HepG2 (cell line): ENCODE results near the gene QRFP. TPM values are rescaled to one million over a fixed set of nuclear protein-coding genes. Genes with fewer than 3 reads are reported as not detected.
A peak's percentile ranks its signal among the peaks of the same experiment; 100 is the strongest.

Experiments
- ATAC-seq: fragments of 200-7000 bp; cut with Tn5 transposase; 3 replicates; pipeline ENCODE4 v1.9.1; 2020; ENCODE audit warnings: mild to moderate bottlenecking, moderate library complexity
- BruUV-seq: library from RNA; stranded (reverse); fragments of 400-500 nt; replicated peaks from 2 replicates; lab custom pipeline; 2021; lab: Mats Ljungman, UMichigan
- CTCF ChIA-PET: fragments of 300-600 bp; formaldehyde crosslinking; extraction: SDS; loops from one replicate; lab custom pipeline; 2021; ENCODE audit warnings: low total read pairs, inconsistent platforms, low intra/inter-chr PET ratio; lab: Yijun Ruan, JAX
- POLR2A ChIA-PET: fragments of 350-600 bp; sonication (Branson Sonifier 250); formaldehyde crosslinking; loops from one replicate; lab custom pipeline; 2020; ENCODE audit warnings: antibody characterized with exemption, inconsistent platforms; lab: Yijun Ruan, JAX
- DNase-seq: peaks from one replicate; pipeline ENCODE4 v3.0.0-alpha.2; 2015; ENCODE audit warnings: low spot score
- FAIRE-seq: peaks from 3 replicates; lab custom pipeline; 2011; peaks lifted over from hg19 to GRCh38; lab: Jason Lieb, UNC
- H2AFZ ChIP-seq: one replicate; pipeline ENCODE4 v1.6.1; 2011; ENCODE audit warnings: low read length, inconsistent platforms
- H3K27ac ChIP-seq: fragments of 300-600 bp; 3 replicates; pipeline ENCODE4 v1.8.0; 2011; ENCODE audit warnings: mixed run types, mild to moderate bottlenecking, mixed read lengths, low read length, inconsistent platforms; ENCODE audit not compliant: insufficient read depth; ENCODE audit errors: extremely low read length
- H3K27me3 ChIP-seq, 2 experiments: fragments of 200-600 bp in 1 of 2; 2 replicates in 1 of 2; 3 replicates in 1 of 2; pipeline versions ENCODE4 v1.6.0 to v1.8.0; 2011; ENCODE audit warnings: low read length in 2 of 2, mild to moderate bottlenecking in 2 of 2, moderate library complexity in 2 of 2, inconsistent platforms in 1 of 2; ENCODE audit not compliant: insufficient read depth in 2 of 2, control insufficient read depth in 1 of 2
- H3K36me3 ChIP-seq, 2 experiments: fragments of 200-600 bp in 1 of 2; replicated peaks in 1 of 2; 2 replicates in 1 of 2; 3 replicates in 1 of 2; pipeline versions ENCODE4 v1.5.1 to v1.8.0; 2011; ENCODE audit warnings: low read length in 2 of 2, inconsistent platforms in 1 of 2; ENCODE audit not compliant: insufficient read depth in 2 of 2, control insufficient read depth in 1 of 2
- H3K4me1 ChIP-seq: 2 replicates; pipeline ENCODE4 v1.5.1; 2012; ENCODE audit warnings: low read length, inconsistent platforms; ENCODE audit not compliant: insufficient read depth
- H3K4me2 ChIP-seq: 2 replicates; pipeline ENCODE4 v1.6.0; 2011; ENCODE audit warnings: low read depth, low read length, inconsistent platforms
- H3K4me3 ChIP-seq, 3 experiments: fragments of 200-600 bp in 1 of 3; sonication (generic), shearing (Covaris generic) in 1 of 3; replicated peaks in 1 of 3; 2 replicates each; pipeline ENCODE4 v1.5.1; 2011 to 2016; ENCODE audit warnings: low read length in 3 of 3, inconsistent platforms in 2 of 3, low read depth in 2 of 3, mild to moderate bottlenecking in 2 of 3, control low read depth in 1 of 3, mixed read lengths in 1 of 3; ENCODE audit not compliant: insufficient read depth in 1 of 3
- H3K79me2 ChIP-seq: one replicate; pipeline ENCODE4 v1.6.1; 2011; ENCODE audit warnings: low read length, inconsistent platforms; ENCODE audit not compliant: insufficient read depth
- H3K9ac ChIP-seq: 2 replicates; pipeline ENCODE4 v1.6.0; 2011; ENCODE audit warnings: mild to moderate bottlenecking, low read depth, low read length, inconsistent platforms; ENCODE audit not compliant: insufficient read depth
- H3K9me3 ChIP-seq: 2 replicates; pipeline ENCODE4 v1.5.1; 2012; ENCODE audit warnings: mild to moderate bottlenecking, low read length
- H4K20me1 ChIP-seq: 2 replicates; pipeline ENCODE4 v1.6.0; 2011; ENCODE audit warnings: inconsistent platforms, mild to moderate bottlenecking, low read length, moderate library complexity; ENCODE audit not compliant: insufficient read depth
- CEBPB ChIP-seq: IDR thresholded peaks from 2 replicates; pipeline ENCODE4 v1.6.1; 2011; ENCODE audit warnings: low read depth, low read length, improper control_type of control experiment, borderline replicate concordance
- ZNF205 ChIP-seq: IDR thresholded peaks from 2 replicates; pipeline ENCODE4 v1.6.1; 2018; ENCODE audit warnings: missing biosample characterization, missing genetic modification reagents
- ZNF629 ChIP-seq: sonication (generic); formaldehyde crosslinking; conservative IDR thresholded peaks from 2 replicates; pipeline ENCODE4 v1.5.0; 2020; ENCODE audit warnings: missing genetic modification reagents
- ZNF768 ChIP-seq: sonication (generic); formaldehyde crosslinking; IDR thresholded peaks from 2 replicates; pipeline ENCODE4 v1.4.0; 2020; ENCODE audit warnings: missing genetic modification reagents
- WGBS: methylation state at CpG from one replicate; pipeline ENCODE4 v1.1.6; 2017; ENCODE audit warnings: low lambda C conversion rate; 5-methylcytosine and 5-hydroxymethylcytosine counted together
- in situ Hi-C: cut with HindIII; loops from 2 replicates; pipeline ENCODE4 v1.10.0; 2017; ENCODE audit warnings: low pct_unique_long_range_greater_than_20kb; ENCODE audit not compliant: extremely low pct_ligation_motif_present
- intact Hi-C: fragments of 100-400 bp; cut with micrococcal nuclease; formaldehyde crosslinking; loops from one replicate; pipeline ENCODE4 v1.10.0; 2022; ENCODE audit not compliant: unreplicated experiment
- polyA plus RNA-seq, 8 experiments: library from polyadenylated mRNA; depleted of rRNA in 3 of 8; stranded (reverse) in 7 of 8; unstranded in 1 of 8; fragments of >200 nt; fragmentation: Illumina TruSeq in 4 of 8; extraction: Trizol in 4 of 8; gene quantifications; 2 replicates each; pipeline versions ENCODE4 v1.2.1 to v1.2.3, GENCODE V29; 2011 to 2016; ENCODE audit warnings: low read depth in 4 of 8, missing spikeins in 1 of 8, mixed read lengths in 1 of 8; ENCODE audit not compliant: insufficient read depth in 1 of 8
- total RNA-seq, 5 experiments: library from RNA; depleted of rRNA; stranded (reverse); fragments of >200 nt; fragmentation: Illumina TruSeq; extraction: Trizol; gene quantifications; 2 replicates each; pipeline ENCODE4 v1.2.3, GENCODE V29; 2016; ENCODE audit warnings: low read depth in 1 of 5
- TF ChIP-seq, protein P1 (sequence below): sonication (generic); formaldehyde crosslinking; IDR thresholded peaks from 2 replicates; pipeline ENCODE4 v1.4.0; 2020; ENCODE audit warnings: missing genetic modification reagents
- TF ChIP-seq, protein P2 (sequence below): sonication (generic); formaldehyde crosslinking; IDR thresholded peaks from 2 replicates; pipeline ENCODE4 v1.4.0; 2020; ENCODE audit warnings: missing genetic modification reagents

QRFP gene
- total and polyA plus RNA-seq, 2 of the 13 experiments (the other 11 are each of a cell fraction or from before 2014, with no cell fraction given) = not detected

DNA sequence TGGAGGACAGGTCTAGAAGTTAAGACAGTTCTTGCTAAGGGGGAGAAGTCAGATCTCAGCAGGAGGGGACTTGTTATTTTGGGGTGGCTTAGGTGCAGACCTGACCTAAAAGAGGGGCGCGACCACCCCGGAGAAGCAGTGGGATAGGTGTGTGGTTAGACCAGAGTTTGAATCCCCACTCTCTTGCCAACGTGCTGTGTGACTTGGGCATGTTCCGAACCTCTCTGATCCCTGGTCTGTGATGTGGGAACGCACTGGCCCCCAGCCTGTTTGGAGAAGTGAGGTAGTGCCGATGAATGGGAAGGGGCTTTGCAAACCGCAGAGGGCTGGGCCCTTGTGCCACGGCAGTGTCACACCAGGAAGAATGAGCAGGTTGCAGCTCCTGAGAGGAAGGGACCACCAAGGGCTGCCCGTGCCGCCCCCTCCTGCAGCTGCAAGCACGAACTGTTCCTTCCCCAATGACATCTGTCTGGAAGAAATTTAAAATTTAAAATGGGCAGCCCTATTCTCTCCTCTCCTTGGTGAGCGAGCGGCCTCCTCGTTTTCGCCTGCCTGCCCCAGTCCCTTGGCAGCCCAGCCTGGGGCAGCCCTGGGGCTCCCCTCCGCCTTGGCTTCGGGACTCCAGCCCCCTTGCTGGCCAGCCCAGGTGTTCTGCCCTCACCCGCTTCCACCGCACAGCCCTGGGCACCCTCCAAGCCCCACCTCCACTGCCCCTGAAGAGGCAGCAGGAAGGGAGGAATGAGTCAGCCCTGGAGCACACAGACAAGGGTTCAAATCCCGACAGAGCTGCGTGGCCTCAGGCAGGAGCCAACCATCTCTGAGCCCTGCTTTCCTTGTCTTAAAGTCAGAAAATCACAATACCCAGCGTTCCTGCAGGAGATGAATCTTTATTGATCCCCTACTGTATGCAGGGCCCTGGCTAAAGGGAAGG, 40.8 kb upstream of the QRFP start:
- POLR2A ChIA-PET = no interaction called here
- no peak overlapping the region for H3K4me3 ChIP-seq
- DNase-seq (no peak), FAIRE-seq (no peak), ATAC-seq (no peak)
- H2AFZ ChIP-seq = no peak overlapping the region
- H4K20me1 ChIP-seq = peaks cover 13% of the 10 kb centered on the region; the same call in 1 of the 2 replicates
- no TSS peak for BruUV-seq
- 56% methylated on average over 21 of the region's 23 CpGs for WGBS
- no peak overlapping the region for H3K9ac ChIP-seq
- peaks cover 44% of the 10 kb centered on the region for H3K4me1 ChIP-seq
- TF ChIP-seq ZNF768 (peak; percentile 98), ZNF629 (CRISPR knock-in tag) (no peak)
- no peaks in the 10 kb centered on the region for H3K79me2 ChIP-seq
- peak overlapping the region; percentile 83; the same call in 1 of the 2 replicates for H3K4me2 ChIP-seq
- CTCF ChIA-PET = no interaction called here
- no peaks in the 10 kb centered on the region for H3K36me3 ChIP-seq
- peaks cover 14 to 89% of the 10 kb centered on the region in 2 experiments for H3K27me3 ChIP-seq
- in situ Hi-C loops (no loop called here), intact Hi-C loops (no loop called here)
- no peaks in the 10 kb centered on the region for H3K9me3 ChIP-seq
- H3K27ac ChIP-seq = no peak overlapping the region

DNA sequence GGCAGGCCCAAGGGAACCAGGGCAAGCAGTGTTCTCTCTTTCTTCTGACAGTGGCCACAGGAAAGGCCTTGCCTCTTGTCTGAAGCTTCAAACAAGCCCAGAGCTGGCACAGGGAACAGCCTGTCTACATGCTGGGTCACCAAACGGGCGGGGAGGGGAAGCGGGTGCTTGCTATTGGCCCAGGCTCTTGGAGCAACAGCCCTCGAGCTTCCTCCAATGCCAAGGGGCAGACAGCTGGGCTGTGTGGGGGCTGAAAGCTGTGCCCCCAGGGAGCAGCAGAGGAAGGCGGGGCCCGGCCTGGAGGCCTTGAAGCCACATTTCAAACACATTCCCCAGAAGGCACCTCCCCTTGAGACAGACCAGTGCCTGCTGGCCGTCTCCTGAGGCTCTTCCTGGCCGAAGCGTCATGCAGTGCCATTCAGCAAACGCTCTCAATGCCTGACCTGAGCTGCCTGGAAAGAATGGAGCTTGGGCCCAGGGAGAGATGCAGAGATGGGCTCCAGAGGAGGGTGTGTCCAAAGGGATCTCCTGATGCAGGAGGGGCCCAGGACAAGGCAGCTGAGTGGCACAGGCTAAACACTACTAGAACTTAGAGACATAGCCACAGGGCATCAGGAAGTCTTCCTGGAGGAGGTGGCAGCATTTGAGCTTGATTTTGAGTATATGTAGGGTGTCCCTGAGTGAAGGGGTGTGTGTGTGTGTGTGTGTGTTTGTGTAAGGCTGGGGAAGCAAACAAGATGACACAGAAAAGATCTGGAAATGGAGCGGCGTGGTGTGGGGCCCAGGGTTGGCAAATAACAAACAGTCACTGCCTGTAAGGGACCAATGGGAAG, 39.9 kb upstream of the QRFP start:
- WGBS = 0% methylated on average over 2 of the region's 12 CpGs
- H3K4me2 ChIP-seq = peak overlapping the region; percentile 83
- ChIA-PET CTCF (no interaction called here), POLR2A (no interaction called here)
- H3K9me3 ChIP-seq = no peaks in the 10 kb centered on the region
- peak overlapping the region in 1 of 3 experiments; percentile 54; a peak in 2 of 6 replicates for H3K4me3 ChIP-seq
- in situ Hi-C loops (no loop called here), intact Hi-C loops (no loop called here)
- no peak overlapping the region for H3K27ac ChIP-seq
- ATAC-seq (peak; percentile 9), FAIRE-seq (no peak), DNase-seq (peak; percentile 28)
- H3K36me3 ChIP-seq = no peaks in the 10 kb centered on the region
- no peaks in the 10 kb centered on the region for H3K79me2 ChIP-seq
- no peak overlapping the region for H2AFZ ChIP-seq
- peaks cover 18 to 89% of the 10 kb centered on the region in 2 experiments for H3K27me3 ChIP-seq
- BruUV-seq = no TSS peak
- peaks cover 44% of the 10 kb centered on the region for H3K4me1 ChIP-seq
- no peak overlapping the region; the same call in 1 of the 2 replicates for H3K9ac ChIP-seq
- peaks cover 13% of the 10 kb centered on the region; the same call in 1 of the 2 replicates for H4K20me1 ChIP-seq
- no peak for TF ChIP-seq ZNF205 (CRISPR knock-in tag)
- peak; percentile 11; the same call in 1 of the 2 replicates for TF ChIP-seq CEBPB
- TF ChIP-seq, protein P1, sequence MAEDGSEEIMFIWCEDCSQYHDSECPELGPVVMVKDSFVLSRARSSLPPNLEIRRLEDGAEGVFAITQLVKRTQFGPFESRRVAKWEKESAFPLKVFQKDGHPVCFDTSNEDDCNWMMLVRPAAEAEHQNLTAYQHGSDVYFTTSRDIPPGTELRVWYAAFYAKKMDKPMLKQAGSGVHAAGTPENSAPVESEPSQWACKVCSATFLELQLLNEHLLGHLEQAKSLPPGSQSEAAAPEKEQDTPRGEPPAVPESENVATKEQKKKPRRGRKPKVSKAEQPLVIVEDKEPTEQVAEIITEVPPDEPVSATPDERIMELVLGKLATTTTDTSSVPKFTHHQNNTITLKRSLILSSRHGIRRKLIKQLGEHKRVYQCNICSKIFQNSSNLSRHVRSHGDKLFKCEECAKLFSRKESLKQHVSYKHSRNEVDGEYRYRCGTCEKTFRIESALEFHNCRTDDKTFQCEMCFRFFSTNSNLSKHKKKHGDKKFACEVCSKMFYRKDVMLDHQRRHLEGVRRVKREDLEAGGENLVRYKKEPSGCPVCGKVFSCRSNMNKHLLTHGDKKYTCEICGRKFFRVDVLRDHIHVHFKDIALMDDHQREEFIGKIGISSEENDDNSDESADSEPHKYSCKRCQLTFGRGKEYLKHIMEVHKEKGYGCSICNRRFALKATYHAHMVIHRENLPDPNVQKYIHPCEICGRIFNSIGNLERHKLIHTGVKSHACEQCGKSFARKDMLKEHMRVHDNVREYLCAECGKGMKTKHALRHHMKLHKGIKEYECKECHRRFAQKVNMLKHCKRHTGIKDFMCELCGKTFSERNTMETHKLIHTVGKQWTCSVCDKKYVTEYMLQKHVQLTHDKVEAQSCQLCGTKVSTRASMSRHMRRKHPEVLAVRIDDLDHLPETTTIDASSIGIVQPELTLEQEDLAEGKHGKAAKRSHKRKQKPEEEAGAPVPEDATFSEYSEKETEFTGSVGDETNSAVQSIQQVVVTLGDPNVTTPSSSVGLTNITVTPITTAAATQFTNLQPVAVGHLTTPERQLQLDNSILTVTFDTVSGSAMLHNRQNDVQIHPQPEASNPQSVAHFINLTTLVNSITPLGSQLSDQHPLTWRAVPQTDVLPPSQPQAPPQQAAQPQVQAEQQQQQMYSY (CRISPR knock-in tag) = peak; percentile 79
- TF ChIP-seq, protein P2, sequence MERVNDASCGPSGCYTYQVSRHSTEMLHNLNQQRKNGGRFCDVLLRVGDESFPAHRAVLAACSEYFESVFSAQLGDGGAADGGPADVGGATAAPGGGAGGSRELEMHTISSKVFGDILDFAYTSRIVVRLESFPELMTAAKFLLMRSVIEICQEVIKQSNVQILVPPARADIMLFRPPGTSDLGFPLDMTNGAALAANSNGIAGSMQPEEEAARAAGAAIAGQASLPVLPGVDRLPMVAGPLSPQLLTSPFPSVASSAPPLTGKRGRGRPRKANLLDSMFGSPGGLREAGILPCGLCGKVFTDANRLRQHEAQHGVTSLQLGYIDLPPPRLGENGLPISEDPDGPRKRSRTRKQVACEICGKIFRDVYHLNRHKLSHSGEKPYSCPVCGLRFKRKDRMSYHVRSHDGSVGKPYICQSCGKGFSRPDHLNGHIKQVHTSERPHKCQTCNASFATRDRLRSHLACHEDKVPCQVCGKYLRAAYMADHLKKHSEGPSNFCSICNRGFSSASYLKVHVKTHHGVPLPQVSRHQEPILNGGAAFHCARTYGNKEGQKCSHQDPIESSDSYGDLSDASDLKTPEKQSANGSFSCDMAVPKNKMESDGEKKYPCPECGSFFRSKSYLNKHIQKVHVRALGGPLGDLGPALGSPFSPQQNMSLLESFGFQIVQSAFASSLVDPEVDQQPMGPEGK (CRISPR knock-in tag) = peak; percentile 85
